Endothelial cell (in vitro differentiated cells): ENCODE measurements around the gene RXYLT1. TPM values are rescaled to one million over a fixed set of nuclear protein-coding genes. Genes with fewer than 3 reads are reported as not detected.
"Not testable (repeated sequence)": the region's sequence is repeated elsewhere in the genome, so short reads cannot be mapped to it uniquely, and the experiment has no call there.

ENCODE experiments used
- DNase-seq: peaks from one replicate; pipeline ENCODE4 v3.0.0; 2021; ENCODE audit warnings: low spot score
- H3K27ac Mint-ChIP-seq: one replicate; pipeline ENCODE4 v1.8.0; 2021; ENCODE audit warnings: mixed read lengths, inconsistent platforms; ENCODE audit not compliant: unreplicated experiment
- H3K27me3 Mint-ChIP-seq: one replicate; pipeline ENCODE4 v1.8.0; 2021; ENCODE audit warnings: mild to moderate bottlenecking, moderate library complexity, mixed read lengths, inconsistent platforms; ENCODE audit not compliant: unreplicated experiment
- H3K36me3 Mint-ChIP-seq: one replicate; pipeline ENCODE4 v1.8.0; 2021; ENCODE audit warnings: mild to moderate bottlenecking, low read depth, mixed read lengths, inconsistent platforms; ENCODE audit not compliant: unreplicated experiment
- H3K4me1 Mint-ChIP-seq: one replicate; pipeline ENCODE4 v1.8.0; 2021; ENCODE audit warnings: mild to moderate bottlenecking, mixed read lengths, inconsistent platforms; ENCODE audit not compliant: unreplicated experiment
- H3K4me3 Mint-ChIP-seq: one replicate; pipeline ENCODE4 v1.8.0; 2021; ENCODE audit warnings: mild to moderate bottlenecking, mixed read lengths, inconsistent platforms; ENCODE audit not compliant: unreplicated experiment
- H3K9me3 Mint-ChIP-seq: one replicate; pipeline ENCODE4 v1.8.0; 2021; ENCODE audit warnings: mixed read lengths, inconsistent platforms; ENCODE audit not compliant: unreplicated experiment
- CTCF ChIP-seq: fragments of 200-600 bp; sonication (generic); IDR thresholded peaks from one replicate; pipeline ENCODE4 v1.5.0; 2021; ENCODE audit warnings: antibody characterized with exemption; ENCODE audit not compliant: unreplicated experiment
- long read RNA-seq: library from polyadenylated mRNA; unstranded; transcript quantifications from one replicate; pipeline ENCODE4 v2.0.0, GENCODE V29; 2020; ENCODE audit not compliant: unreplicated experiment
- total RNA-seq: library from RNA; stranded (reverse); fragmentation: NEBNext Ultra II Directional; extraction: Animal tissue kit (Norgen Biotek cat#: 25700); gene quantifications from one replicate; pipeline ENCODE4 v1.2.1, GENCODE V29; 2021; ENCODE audit not compliant: unreplicated experiment

Gene RXYLT1
- total RNA-seq: 14.2 TPM
- long read RNA-seq, full-length matches to known transcripts: 11 of 14 reads
- long read RNA-seq, partial matches to known transcripts: 1 of 14 reads
- long read RNA-seq, other reads (novel, unspliced or antisense): 2 of 14 reads

GRCh38 chr12:63779498-63780481 is at the start of gene RXYLT1:
Gene RXYLT1 (plus strand): TSS chr12:63779909. CDS start chr12:63779961, 52 bp downstream.
- H3K27me3 Mint-ChIP-seq: peaks cover 8% of the 10 kb centered on the region
- H3K4me3 Mint-ChIP-seq: peak within 1 kb of the TSS; percentile 98
- DNase-seq: peak; percentile 90
- peak within 1 kb of the TSS; percentile 94 for H3K27ac Mint-ChIP-seq
- peaks cover 16% of the 10 kb centered on the region for H3K36me3 Mint-ChIP-seq
- no peak for TF ChIP-seq CTCF
- peaks cover 11% of the 10 kb centered on the region for H3K4me1 Mint-ChIP-seq
- H3K9me3 Mint-ChIP-seq: no peaks in the 10 kb centered on the region

- not testable (repeated sequence) for H3K36me3 Mint-ChIP-seq, H3K4me3 Mint-ChIP-seq, H3K27ac Mint-ChIP-seq, H3K27me3 Mint-ChIP-seq, H3K9me3 Mint-ChIP-seq, H3K4me1 Mint-ChIP-seq, DNase-seq
These were observed 46.9 kb upstream of the RXYLT1 start for GRCh38 chr12:63732779-63733178.

- not testable (repeated sequence) for H3K36me3 Mint-ChIP-seq, H3K27ac Mint-ChIP-seq, H3K4me1 Mint-ChIP-seq, H3K27me3 Mint-ChIP-seq, DNase-seq, H3K4me3 Mint-ChIP-seq, H3K9me3 Mint-ChIP-seq
These were observed 46.1 kb upstream of the RXYLT1 start for GRCh38 chr12:63733585-63733984.

- H3K9me3 Mint-ChIP-seq, H3K27me3 Mint-ChIP-seq, H3K27ac Mint-ChIP-seq, H3K4me3 Mint-ChIP-seq, DNase-seq, H3K36me3 Mint-ChIP-seq, H3K4me1 Mint-ChIP-seq: not testable (repeated sequence)
These were observed 39.2 kb upstream of the RXYLT1 start for GRCh38 chr12:63740551-63740950.

GRCh38 chr12:63741431-63741830 is 38.3 kb upstream of the RXYLT1 start:
- not testable (repeated sequence) for H3K27me3 Mint-ChIP-seq, H3K36me3 Mint-ChIP-seq, H3K27ac Mint-ChIP-seq, DNase-seq, H3K4me3 Mint-ChIP-seq, H3K4me1 Mint-ChIP-seq, H3K9me3 Mint-ChIP-seq

GRCh38 chr12:63744110-63744509 is 35.6 kb upstream of the RXYLT1 start:
- H3K36me3 Mint-ChIP-seq, H3K4me1 Mint-ChIP-seq, H3K27ac Mint-ChIP-seq, H3K27me3 Mint-ChIP-seq, DNase-seq, H3K4me3 Mint-ChIP-seq, H3K9me3 Mint-ChIP-seq: not testable (repeated sequence)

GRCh38 chr12:63746470-63746869 is 33.2 kb upstream of the RXYLT1 start:
- H3K27ac Mint-ChIP-seq, H3K9me3 Mint-ChIP-seq, H3K4me1 Mint-ChIP-seq, H3K4me3 Mint-ChIP-seq, H3K36me3 Mint-ChIP-seq, H3K27me3 Mint-ChIP-seq, DNase-seq: not testable (repeated sequence)

GRCh38 chr12:63747136-63747535 is 32.6 kb upstream of the RXYLT1 start:
- not testable (repeated sequence) for H3K27me3 Mint-ChIP-seq, DNase-seq, H3K9me3 Mint-ChIP-seq

More at GRCh38 chr12:63747136-63747535, 32.6 kb upstream of the RXYLT1 start:
- not testable (repeated sequence) for H3K4me3 Mint-ChIP-seq, H3K4me1 Mint-ChIP-seq, H3K36me3 Mint-ChIP-seq, H3K27ac Mint-ChIP-seq
